ENCODE measurements around the gene RBPMS2.

The RBPMS2 gene

DNA sequence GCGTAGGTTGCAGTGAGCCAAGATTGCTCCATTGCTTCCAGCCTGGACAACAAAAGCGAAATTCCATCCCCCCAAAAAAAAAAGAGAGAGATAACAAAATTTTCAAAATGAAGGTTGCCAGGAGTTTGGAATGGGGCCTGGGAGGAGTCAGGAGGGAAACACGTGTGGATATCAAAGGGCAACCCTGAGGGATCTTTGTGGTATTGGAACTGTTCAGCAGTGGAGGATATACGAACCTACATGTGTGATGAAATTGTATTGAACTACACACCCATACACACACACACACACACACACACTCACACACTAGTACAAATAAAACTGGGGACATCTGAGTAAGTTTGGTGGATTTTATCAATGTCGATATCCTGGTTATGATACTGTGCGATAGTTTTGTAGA, 61.8 kb downstream of the RBPMS2 start:
- DNase-seq (ENCODE audit: low spot score), result no peak
- Histone ChIP-seq H3K27ac (no peak overlapping the region), H3K4me3 (no peak overlapping the region)
- TF ChIP-seq, protein P1, sequence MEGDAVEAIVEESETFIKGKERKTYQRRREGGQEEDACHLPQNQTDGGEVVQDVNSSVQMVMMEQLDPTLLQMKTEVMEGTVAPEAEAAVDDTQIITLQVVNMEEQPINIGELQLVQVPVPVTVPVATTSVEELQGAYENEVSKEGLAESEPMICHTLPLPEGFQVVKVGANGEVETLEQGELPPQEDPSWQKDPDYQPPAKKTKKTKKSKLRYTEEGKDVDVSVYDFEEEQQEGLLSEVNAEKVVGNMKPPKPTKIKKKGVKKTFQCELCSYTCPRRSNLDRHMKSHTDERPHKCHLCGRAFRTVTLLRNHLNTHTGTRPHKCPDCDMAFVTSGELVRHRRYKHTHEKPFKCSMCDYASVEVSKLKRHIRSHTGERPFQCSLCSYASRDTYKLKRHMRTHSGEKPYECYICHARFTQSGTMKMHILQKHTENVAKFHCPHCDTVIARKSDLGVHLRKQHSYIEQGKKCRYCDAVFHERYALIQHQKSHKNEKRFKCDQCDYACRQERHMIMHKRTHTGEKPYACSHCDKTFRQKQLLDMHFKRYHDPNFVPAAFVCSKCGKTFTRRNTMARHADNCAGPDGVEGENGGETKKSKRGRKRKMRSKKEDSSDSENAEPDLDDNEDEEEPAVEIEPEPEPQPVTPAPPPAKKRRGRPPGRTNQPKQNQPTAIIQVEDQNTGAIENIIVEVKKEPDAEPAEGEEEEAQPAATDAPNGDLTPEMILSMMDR (IDR thresholded peaks at IDR 0.05), result no peak

DNA sequence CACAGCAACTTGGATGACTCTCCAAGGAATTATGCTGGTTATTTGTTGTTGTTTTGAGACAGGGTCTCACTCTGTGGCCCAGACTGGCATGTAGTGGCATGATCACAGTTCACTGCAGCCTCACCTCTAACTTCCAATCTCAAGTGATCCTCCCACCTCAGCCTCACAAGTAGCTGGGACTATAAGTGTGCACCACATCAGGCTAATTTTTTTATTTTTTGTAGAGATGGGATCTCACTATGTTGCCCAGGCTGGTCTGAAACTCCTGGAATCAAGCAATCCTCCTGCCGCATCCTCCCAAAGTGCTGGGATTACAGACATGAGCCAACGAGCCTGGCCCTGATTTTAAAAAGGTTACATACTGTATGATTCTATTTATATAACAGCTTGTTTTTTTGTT, 63.0 kb downstream of the RBPMS2 start:
- DNase-seq (ENCODE audit: low spot score), result no peak
- Histone ChIP-seq H3K4me3 (no peak overlapping the region), H3K27ac (no peak overlapping the region)
- TF ChIP-seq, protein P1 (IDR thresholded peaks at IDR 0.05), result no peak

DNA sequence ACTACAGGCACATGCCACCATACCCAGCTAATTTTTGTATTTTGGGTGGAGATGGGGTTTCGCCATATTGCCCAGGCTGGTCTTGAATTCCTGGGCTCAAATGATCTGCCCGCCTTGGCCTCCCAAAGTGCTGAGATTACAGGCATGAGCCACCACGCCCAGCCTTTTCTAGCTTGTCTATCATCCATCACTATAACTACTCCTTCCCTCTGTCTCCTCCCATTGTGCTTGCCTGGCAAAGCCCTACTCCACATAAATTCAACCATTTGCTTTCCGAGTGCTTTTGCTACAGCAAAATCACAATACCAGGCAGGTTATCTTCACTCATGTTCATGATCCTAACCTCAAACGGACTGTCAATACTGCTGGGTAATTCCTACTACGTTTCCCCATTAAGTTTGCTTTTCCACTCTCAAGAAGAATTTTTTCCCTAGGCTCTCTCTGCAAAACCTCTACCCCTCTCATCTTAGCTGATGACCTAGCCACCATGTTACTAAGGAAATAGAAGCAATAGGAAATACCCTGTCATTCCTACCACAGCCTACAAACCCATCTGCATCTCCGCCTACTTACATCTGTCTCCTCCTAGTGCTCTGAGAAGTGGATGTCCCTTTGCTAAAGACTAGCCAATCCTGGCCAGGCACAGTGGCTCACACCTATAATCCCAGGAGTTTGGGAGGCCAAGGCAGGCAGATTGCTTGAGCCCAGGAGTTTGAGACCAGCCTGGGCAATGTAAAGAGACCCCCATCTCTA, 64.5 kb downstream of the RBPMS2 start:
- Histone ChIP-seq H3K4me3 (no peak overlapping the region), H3K27ac (no peak overlapping the region)
- no peak for DNase-seq (ENCODE audit: low spot score)
- TF ChIP-seq, protein P1 (IDR thresholded peaks at IDR 0.05), result no peak

DNA sequence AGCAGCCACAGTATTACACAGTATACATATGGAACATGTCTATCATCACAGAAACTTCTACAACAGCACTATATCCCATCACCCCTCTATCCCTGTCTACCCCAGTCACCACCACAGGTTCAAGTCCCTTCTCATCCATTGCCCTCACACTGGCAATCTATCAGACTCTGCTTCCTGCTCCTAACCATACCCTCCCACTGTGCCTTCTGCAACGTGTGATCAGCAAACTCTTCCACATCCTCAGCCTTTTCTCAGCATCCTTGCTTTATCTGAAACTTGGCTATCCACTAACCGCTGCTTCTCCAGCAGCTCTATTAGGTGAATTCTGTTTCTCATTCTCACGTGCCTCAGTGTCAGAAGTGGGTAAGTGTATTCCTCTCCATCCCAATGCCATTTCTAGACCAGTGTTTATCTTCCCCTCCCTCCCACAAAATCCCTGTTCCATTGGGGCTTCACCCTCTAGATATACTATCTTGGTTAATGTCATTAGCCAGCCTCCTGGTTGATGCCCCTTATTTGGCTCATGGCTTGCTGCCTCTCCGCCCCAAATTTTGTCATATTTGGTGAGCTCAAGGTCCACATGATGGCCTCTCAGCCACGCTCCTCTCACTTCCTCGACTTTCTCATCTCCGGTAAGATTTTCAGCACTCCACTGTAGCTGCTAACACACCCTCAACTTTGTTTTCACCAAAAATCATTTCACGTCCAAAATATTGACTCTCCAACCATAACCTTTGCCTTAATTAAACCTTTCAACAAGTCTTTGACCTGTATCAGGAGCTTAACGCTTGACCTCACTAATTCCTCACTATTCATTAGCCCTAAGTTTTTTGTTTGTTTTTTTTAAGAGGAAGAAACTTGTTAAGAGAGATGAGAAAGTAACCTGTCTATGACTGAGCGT, 69.1 kb downstream of the RBPMS2 start:
- TF ChIP-seq, protein P1 (IDR thresholded peaks at IDR 0.05), result no peak

DNA sequence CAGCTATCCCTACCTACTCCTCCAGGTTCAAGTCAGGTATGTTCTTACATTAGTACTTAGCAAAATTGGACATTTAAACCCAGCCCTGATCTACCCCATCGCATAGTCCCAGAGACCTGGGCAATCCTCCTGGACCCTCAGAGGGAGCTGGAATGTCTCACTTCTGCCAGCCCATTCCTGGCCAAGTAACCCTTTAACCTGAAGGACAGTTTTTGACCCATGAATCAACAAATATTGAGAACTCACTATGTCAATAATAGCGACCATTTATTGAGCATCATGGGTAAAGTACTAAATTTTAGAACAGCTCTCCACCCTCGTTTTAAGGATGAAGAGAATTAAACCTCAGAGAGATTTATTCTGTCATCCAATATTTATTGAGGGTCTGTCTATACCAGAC, 70.4 kb downstream of the RBPMS2 start:
- TF ChIP-seq, protein P1 (IDR thresholded peaks at IDR 0.05), result no peak
- DNase-seq (ENCODE audit: low spot score), result no peak
- Histone ChIP-seq H3K4me3 (no peak overlapping the region), H3K27ac (no peak overlapping the region)

More for the DNA sequence above, 69.1 kb downstream of the RBPMS2 start:
- no peak overlapping the region for H3K4me3 ChIP-seq
- DNase-seq (ENCODE audit: low spot score), result no peak
- no peak overlapping the region for H3K27ac ChIP-seq

DNA sequence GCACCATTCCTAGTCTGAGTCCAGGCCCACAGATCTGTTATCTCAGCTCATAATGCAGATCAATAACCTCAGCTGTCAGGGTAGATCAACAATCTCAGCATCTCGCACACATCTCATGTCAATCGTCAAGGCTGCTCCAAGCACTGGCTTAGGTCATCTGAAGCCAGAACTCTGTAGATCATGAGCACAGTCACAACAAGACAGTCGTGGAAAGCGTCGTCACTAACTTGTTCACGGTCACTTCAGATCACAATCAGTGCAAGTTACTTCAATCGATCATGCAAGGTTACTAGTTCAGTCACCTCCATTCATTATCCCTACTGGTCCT, 71.8 kb downstream of the RBPMS2 start:
- no peak for DNase-seq (ENCODE audit: low spot score)
- Histone ChIP-seq H3K4me3 (peak overlapping the region; percentile 99), H3K27ac (peak overlapping the region; percentile 97 to 99)
- TF ChIP-seq, protein P1 (IDR thresholded peaks at IDR 0.05), result no peak

Data from coronary artery (tissue), 2 donors.